Measurements from ENCODE around the gene EMX1.

EMX1 gene

GRCh38 chr2:72961853-72962468 is 44.6 kb downstream of the EMX1 start:
- no peak for DNase-seq

- DNase-seq: no peak
Observed at GRCh38 chr2:72962911-72963310, 45.6 kb downstream of the EMX1 start.

GRCh38 chr2:72963423-72964145 is 46.3 kb downstream of the EMX1 start:
- no peak for DNase-seq

GRCh38 chr2:72964146-72964525 is 46.8 kb downstream of the EMX1 start:
- DNase-seq: no peak

GRCh38 chr2:72965016-72965415 is 47.7 kb downstream of the EMX1 start:
- no peak for DNase-seq

GRCh38 chr2:72965770-72966450 is 48.6 kb downstream of the EMX1 start:
- no peak for DNase-seq

- DNase-seq: no peak
Observed at GRCh38 chr2:72968286-72968685, 51.0 kb downstream of the EMX1 start.

GRCh38 chr2:72969706-72970105 is 52.4 kb downstream of the EMX1 start:
- DNase-seq: no peak

GRCh38 chr2:72971036-72971435 is 53.7 kb downstream of the EMX1 start:
- DNase-seq: no peak

GRCh38 chr2:72972352-72973136 is 55.2 kb downstream of the EMX1 start:
- DNase-seq: no peak

GRCh38 chr2:72973137-72973535 is 55.8 kb downstream of the EMX1 start:
- no peak for DNase-seq

- DNase-seq: peak; percentile 57
Observed at GRCh38 chr2:72973566-72974435, 56.5 kb downstream of the EMX1 start.

- DNase-seq: no peak
Observed at GRCh38 chr2:72974436-72974754, 57.1 kb downstream of the EMX1 start.

GRCh38 chr2:72975017-72975416 is 57.7 kb downstream of the EMX1 start:
- no peak for DNase-seq

GRCh38 chr2:72979896-72980295 is 62.6 kb downstream of the EMX1 start:
- DNase-seq: no peak

GRCh38 chr2:72980535-72981217 is 63.4 kb downstream of the EMX1 start:
- no peak for DNase-seq

GRCh38 chr2:72981536-72981935 is 64.2 kb downstream of the EMX1 start:
- DNase-seq: no peak

GRCh38 chr2:72982219-72982618 is 64.9 kb downstream of the EMX1 start:
- no peak for DNase-seq

- no peak for DNase-seq
Observed at GRCh38 chr2:72982781-72983499, 65.6 kb downstream of the EMX1 start.

GRCh38 chr2:72983500-72984161 is 66.3 kb downstream of the EMX1 start:
- DNase-seq: no peak
